Stomach (tissue), 9 donors: ENCODE measurements around the gene SERPING1. TPM values are rescaled to one million over a fixed set of nuclear protein-coding genes. Genes with fewer than 3 reads are reported as not detected.

Experiments
- DNase-seq, 2 donors: peaks; one replicate each; pipeline versions ENCODE4 v3.0.0 to v3.0.0-alpha.2; 2013 to 2019
- H3K27ac ChIP-seq, 5 donors: fragments of 200-600 bp in 4 of 5; sonication (generic) in 4 of 5; one replicate each; pipeline ENCODE4 v1.5.1; 2013 to 2019; ENCODE audit warnings: mild to moderate bottlenecking in 1 of 5, moderate library complexity in 1 of 5
- H3K27me3 ChIP-seq, 3 donors: fragments of 200-600 bp; sonication (generic); one replicate each; pipeline ENCODE4 v1.5.1; 2017 to 2019; ENCODE audit warnings: mixed run types in 1 of 3
- H3K36me3 ChIP-seq, 4 donors: fragments of 200-600 bp; sonication (generic); 1 replicate in 3 of 4; 2 replicates in 1 of 4; pipeline ENCODE4 v1.5.1; 2016 to 2019
- H3K4me1 ChIP-seq, 4 donors: fragments of 200-600 bp; sonication (generic); one replicate each; pipeline ENCODE4 v1.5.1; 2016 to 2019
- H3K4me3 ChIP-seq, 4 donors: fragments of 200-600 bp; sonication (generic) in 3 of 4; one replicate each; pipeline ENCODE4 v1.5.1; 2016 to 2019; ENCODE audit warnings: mild to moderate bottlenecking in 1 of 4
- H3K9me3 ChIP-seq, 4 donors: fragments of 200-600 bp; sonication (generic); one replicate each; pipeline ENCODE4 v1.5.1; 2016 to 2019
- EP300 ChIP-seq: sonication (generic); formaldehyde crosslinking; IDR thresholded peaks from one replicate; pipeline ENCODE4 v1.6.1; 2017; ENCODE audit warnings: antibody characterized with exemption
- POLR2A ChIP-seq, 4 donors: fragments of 450-650 bp; IDR thresholded peaks; one replicate each; pipeline ENCODE4 v1.6.1; 2016; ENCODE audit warnings: antibody characterized with exemption in 4 of 4, control low read depth in 2 of 4, mild to moderate bottlenecking in 1 of 4, moderate library complexity in 1 of 4
- POLR2AphosphoS5 ChIP-seq, 3 donors: sonication (generic); formaldehyde crosslinking; IDR thresholded peaks; one replicate each; pipeline ENCODE4 v1.6.1; 2016; ENCODE audit warnings: antibody characterized with exemption in 3 of 3
- WGBS, 5 donors: extraction: QIAGEN DNeasy Blood & Tissue Kit in 3 of 5; methylation state at CpG; one replicate each; pipeline versions ENCODE4 v1.1.5 to v1.1.7; 2013 to 2018; 5-methylcytosine and 5-hydroxymethylcytosine counted together
- intact Hi-C: fragments of 100-400 bp; cut with DNase I; formaldehyde crosslinking; loops from one replicate; pipeline ENCODE4 v1.15.1; 2023; ENCODE audit warnings: low total_unique reads
- polyA plus RNA-seq, 3 donors: library from polyadenylated mRNA; stranded (reverse); fragments of 200-250 nt; gene quantifications; one replicate each; pipeline ENCODE4 v1.2.3, GENCODE V29; 2013
- total RNA-seq, 5 donors: library from RNA; depleted of rRNA; stranded (reverse); fragments of >200 nt; gene quantifications; one replicate each; pipeline versions ENCODE4 v1.1.0 to v1.2.3, GENCODE V29; 2014 to 2016
- TF ChIP-seq, protein P1 (sequence below), 7 experiments: fragments of 450-650 bp in 4 of 7; fragments of 200-600 bp in 3 of 7; sonication (generic) in 3 of 7; IDR thresholded peaks; one replicate each; pipeline ENCODE4 v1.5.1; 2016 to 2019; ENCODE audit warnings: antibody characterized with exemption in 7 of 7, control low read depth in 2 of 7, mild to moderate bottlenecking in 1 of 7
- donor health status: healthy with polysubstance abuse.
- donor health status: Bipolar disorder and iron deficiency.
- donor health status: healthy.

The SERPING1 gene
- total and polyA plus RNA-seq, 8 donors = 17.4 to 247 (median 133) TPM

DNA sequence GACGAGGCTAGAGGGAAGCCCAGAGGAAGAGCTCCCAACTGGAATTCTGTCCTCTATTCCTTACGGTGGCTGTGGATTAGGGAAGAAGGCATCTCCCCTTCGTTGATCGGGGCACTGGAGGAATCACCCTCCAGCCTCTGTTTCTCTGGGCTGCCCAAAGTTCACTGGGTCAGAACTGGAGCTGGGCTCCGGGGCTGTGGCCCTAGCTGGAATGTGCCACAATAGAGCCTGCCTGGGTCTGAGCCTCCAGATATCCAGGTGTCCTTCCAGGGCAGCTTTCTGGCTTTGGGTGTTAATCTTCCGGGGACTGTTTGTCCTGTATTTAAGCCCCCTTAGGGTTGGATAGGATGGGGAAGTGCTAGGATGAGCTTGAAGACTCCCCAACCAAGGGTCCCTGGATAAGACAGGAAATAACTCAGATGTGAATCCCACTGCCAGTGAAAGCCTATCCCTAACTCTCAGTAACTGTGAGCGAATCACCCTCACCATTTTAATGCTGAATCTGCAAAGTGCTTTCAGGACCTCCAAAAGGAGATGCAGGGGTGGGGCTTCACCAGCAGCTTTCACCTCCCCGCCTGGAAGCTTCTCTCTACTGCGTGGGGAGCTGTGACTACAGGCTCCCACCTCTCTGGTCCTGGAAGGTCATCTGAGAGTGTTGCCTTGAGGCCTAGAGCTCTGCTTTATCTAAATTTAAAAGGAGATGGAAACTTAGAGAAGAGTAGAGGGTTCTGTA, 42.7 kb downstream of the SERPING1 start:
- no peak for DNase-seq
- H3K36me3 ChIP-seq = no peaks in the 10 kb centered on the region
- TF ChIP-seq EP300 (no peak), POLR2AphosphoS5 (IDR thresholded peaks at IDR 0.05) (no peak), POLR2A (IDR thresholded peaks at IDR 0.05) (no peak)
- TF ChIP-seq, protein P1, sequence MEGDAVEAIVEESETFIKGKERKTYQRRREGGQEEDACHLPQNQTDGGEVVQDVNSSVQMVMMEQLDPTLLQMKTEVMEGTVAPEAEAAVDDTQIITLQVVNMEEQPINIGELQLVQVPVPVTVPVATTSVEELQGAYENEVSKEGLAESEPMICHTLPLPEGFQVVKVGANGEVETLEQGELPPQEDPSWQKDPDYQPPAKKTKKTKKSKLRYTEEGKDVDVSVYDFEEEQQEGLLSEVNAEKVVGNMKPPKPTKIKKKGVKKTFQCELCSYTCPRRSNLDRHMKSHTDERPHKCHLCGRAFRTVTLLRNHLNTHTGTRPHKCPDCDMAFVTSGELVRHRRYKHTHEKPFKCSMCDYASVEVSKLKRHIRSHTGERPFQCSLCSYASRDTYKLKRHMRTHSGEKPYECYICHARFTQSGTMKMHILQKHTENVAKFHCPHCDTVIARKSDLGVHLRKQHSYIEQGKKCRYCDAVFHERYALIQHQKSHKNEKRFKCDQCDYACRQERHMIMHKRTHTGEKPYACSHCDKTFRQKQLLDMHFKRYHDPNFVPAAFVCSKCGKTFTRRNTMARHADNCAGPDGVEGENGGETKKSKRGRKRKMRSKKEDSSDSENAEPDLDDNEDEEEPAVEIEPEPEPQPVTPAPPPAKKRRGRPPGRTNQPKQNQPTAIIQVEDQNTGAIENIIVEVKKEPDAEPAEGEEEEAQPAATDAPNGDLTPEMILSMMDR (IDR thresholded peaks at IDR 0.05) = no peak
- peak overlapping the region in 2 of 4 donors; percentile 76 to 90 for H3K4me3 ChIP-seq
- 56 to 66% (median 59%) methylated on average over 8 to 9 of the region's 9 CpGs for WGBS, 5 donors
- H3K9me3 ChIP-seq = no peaks in the 10 kb centered on the region
- peaks cover 25 to 60% (median 47%) of the 10 kb centered on the region in 4 donors for H3K4me1 ChIP-seq
- H3K27ac ChIP-seq = peak overlapping the region in 3 of 5 donors; percentile 38 to 85 (median 43)
- intact Hi-C loops = loop anchor here (2.0 to 10.0 kb wide), 2 partner anchors 71 to 295 kb away; no protein-coding TSS in a partner anchor
- H3K27me3 ChIP-seq = peaks cover 0 to 30% (median 18%) of the 10 kb centered on the region in 3 donors

DNA sequence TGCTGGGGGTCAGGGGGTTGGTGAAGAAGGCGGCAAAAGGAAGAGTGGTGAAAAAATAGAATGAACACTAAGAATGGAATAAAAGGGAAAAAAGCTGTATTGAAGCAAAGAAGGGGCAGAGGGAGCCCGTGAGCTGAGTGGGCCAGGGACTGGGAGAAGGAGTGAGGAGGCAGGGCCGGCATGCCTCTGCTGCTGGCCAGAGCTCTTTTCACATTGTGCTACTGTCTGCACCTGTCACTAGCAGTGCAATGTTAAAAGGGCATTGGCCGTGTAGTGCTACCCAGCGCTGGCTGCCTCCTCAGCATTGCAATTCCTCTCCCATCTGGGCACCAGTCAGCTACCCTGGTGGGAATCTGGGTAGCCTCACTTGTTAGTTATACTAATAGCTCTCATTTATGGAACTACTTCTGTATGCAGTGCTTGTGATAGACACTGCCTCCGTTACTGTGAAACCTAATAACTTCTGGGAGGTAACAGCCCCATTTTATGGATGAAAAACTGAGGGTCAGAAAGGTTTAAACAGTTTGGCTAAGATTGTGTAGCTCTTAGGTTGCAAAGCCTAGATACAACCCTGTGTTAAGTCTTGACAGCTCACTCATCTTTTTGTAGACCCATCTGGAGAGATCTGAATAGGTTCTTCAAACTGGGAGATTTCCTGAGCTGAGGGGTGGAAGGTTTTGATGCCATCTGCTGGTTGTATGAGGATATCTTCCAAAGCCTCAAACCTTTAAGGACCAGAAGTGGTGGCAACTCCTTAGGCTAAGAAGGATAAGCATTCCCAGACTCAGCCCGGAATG, 43.7 kb downstream of the SERPING1 start:
- Histone ChIP-seq H3K27me3 (peaks cover 0 to 40% (median 26%) of the 10 kb centered on the region in 3 donors), H3K4me1 (peaks cover 25 to 69% (median 56%) of the 10 kb centered on the region in 4 donors), H3K4me3 (no peak overlapping the region), H3K9me3 (no peaks in the 10 kb centered on the region), H3K36me3 (no peaks in the 10 kb centered on the region), H3K27ac (no peak overlapping the region)
- 44 to 59% (median 46%) methylated on average over 7 of the region's 7 CpGs for WGBS, 5 donors
- intact Hi-C loops = loop anchor here (2.0 to 10.0 kb wide), 2 partner anchors 72 to 296 kb away; no protein-coding TSS in a partner anchor
- TF ChIP-seq POLR2A (IDR thresholded peaks at IDR 0.05) (no peak), POLR2AphosphoS5 (IDR thresholded peaks at IDR 0.05) (no peak), EP300 (no peak)
- TF ChIP-seq, protein P1 (IDR thresholded peaks at IDR 0.05) = peak in 4 of 7 experiments; percentile 18 to 54 (median 42)
- DNase-seq = peak in 1 of 2 donors; percentile 74

DNA sequence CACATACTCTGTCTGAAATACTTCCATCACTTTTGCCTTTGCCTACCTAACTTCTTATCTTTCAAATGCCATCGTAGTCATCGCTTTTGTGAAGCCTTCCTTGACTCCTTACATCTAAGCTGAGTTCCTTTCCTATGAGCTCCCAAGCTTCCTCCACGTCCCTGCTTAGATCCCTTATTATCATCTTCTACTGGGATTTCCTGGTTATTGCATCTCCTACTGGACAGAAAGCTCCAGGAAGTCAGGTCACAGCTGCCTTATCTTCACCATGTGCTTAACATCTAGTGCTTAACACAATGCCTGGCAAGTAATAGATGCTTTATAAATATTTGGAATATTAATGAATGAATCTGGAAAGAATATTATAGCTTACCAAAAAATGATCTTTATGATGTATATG, 46.3 kb downstream of the SERPING1 start:
- H3K9me3 ChIP-seq = no peaks in the 10 kb centered on the region
- TF ChIP-seq POLR2A (IDR thresholded peaks at IDR 0.05) (no peak), EP300 (no peak), POLR2AphosphoS5 (IDR thresholded peaks at IDR 0.05) (no peak)
- TF ChIP-seq, protein P1 (IDR thresholded peaks at IDR 0.05) = no peak
- intact Hi-C loops = loop anchor here (10.0 kb wide), 1 partner anchor 299 kb away; no protein-coding TSS in a partner anchor
- no peak overlapping the region for H3K4me3 ChIP-seq
- H3K36me3 ChIP-seq = no peaks in the 10 kb centered on the region
- peaks cover 5 to 47% (median 37%) of the 10 kb centered on the region in 3 donors for H3K27me3 ChIP-seq
- H3K4me1 ChIP-seq = peaks cover 27 to 79% (median 67%) of the 10 kb centered on the region in 4 donors
- DNase-seq = no peak
- no peak overlapping the region for H3K27ac ChIP-seq
- WGBS, 5 donors = 62 to 74% (median 65%) methylated on average over 3 of the region's 3 CpGs
